ENCODE data around the gene TOB2.

TOB2 gene

DNA sequence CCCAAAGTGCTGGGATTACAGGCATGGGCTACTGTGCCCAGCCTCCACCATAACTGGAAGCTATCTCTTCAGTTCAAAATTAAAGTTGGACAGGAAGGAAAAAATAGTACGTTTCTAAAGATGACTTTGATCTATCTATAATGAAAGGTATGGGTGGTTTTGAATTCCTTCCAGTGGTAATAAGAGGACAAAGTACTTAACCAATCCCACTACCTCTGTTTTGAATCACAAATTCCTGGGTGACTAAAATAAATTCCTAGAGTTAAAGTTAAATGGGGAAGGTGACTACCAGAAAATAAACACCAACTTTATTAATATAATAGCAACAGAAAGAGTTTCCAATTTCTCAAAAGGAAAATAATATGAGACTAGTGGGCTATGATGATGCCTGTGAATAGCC lies 12.8 kb upstream of the TOB2 start:
- no peaks in the 10 kb centered on the region for H3K9me3 ChIP-seq (ENCODE audit: control insufficient read depth, insufficient read depth, low read depth, low read length)
- H3K4me1 ChIP-seq (ENCODE audit: control insufficient read depth, insufficient read depth, low read length): no peaks in the 10 kb centered on the region
- H3K4me3 ChIP-seq (ENCODE audit: low read depth, low read length): no peak overlapping the region
- POLR2A ChIA-PET: interaction anchor here (0.8 to 7.0 kb wide), 5 partner anchors 9 to 110 kb away, joined by 3 to 38 read pairs (median 11); partner anchors contain the start of genes ACO2, PHF5A and TOB2
- CTCF ChIA-PET: no interaction called here
- H3K27ac ChIP-seq (ENCODE audit: extremely low read depth, low read depth, low read length): no peak overlapping the region
- H3K36me3 ChIP-seq (ENCODE audit: control insufficient read depth in 2 of 2, insufficient read depth in 1 of 2, low read length in 2 of 2): peaks cover 72 to 74% of the 10 kb centered on the region in 2 experiments
- TF ChIP-seq, protein P1, sequence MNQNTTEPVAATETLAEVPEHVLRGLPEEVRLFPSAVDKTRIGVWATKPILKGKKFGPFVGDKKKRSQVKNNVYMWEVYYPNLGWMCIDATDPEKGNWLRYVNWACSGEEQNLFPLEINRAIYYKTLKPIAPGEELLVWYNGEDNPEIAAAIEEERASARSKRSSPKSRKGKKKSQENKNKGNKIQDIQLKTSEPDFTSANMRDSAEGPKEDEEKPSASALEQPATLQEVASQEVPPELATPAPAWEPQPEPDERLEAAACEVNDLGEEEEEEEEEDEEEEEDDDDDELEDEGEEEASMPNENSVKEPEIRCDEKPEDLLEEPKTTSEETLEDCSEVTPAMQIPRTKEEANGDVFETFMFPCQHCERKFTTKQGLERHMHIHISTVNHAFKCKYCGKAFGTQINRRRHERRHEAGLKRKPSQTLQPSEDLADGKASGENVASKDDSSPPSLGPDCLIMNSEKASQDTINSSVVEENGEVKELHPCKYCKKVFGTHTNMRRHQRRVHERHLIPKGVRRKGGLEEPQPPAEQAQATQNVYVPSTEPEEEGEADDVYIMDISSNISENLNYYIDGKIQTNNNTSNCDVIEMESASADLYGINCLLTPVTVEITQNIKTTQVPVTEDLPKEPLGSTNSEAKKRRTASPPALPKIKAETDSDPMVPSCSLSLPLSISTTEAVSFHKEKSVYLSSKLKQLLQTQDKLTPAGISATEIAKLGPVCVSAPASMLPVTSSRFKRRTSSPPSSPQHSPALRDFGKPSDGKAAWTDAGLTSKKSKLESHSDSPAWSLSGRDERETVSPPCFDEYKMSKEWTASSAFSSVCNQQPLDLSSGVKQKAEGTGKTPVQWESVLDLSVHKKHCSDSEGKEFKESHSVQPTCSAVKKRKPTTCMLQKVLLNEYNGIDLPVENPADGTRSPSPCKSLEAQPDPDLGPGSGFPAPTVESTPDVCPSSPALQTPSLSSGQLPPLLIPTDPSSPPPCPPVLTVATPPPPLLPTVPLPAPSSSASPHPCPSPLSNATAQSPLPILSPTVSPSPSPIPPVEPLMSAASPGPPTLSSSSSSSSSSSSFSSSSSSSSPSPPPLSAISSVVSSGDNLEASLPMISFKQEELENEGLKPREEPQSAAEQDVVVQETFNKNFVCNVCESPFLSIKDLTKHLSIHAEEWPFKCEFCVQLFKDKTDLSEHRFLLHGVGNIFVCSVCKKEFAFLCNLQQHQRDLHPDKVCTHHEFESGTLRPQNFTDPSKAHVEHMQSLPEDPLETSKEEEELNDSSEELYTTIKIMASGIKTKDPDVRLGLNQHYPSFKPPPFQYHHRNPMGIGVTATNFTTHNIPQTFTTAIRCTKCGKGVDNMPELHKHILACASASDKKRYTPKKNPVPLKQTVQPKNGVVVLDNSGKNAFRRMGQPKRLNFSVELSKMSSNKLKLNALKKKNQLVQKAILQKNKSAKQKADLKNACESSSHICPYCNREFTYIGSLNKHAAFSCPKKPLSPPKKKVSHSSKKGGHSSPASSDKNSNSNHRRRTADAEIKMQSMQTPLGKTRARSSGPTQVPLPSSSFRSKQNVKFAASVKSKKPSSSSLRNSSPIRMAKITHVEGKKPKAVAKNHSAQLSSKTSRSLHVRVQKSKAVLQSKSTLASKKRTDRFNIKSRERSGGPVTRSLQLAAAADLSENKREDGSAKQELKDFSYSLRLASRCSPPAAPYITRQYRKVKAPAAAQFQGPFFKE (tag by site-specific recombination; IDR thresholded peaks at IDR 0.05; ENCODE audit: borderline replicate concordance): no peak
- TF ChIP-seq ZNF561 (tag by site-specific recombination; IDR thresholded peaks at IDR 0.05; ENCODE audit: borderline replicate concordance): no peak
- no peak for TF ChIP-seq PRDM1 (tag by site-specific recombination; IDR thresholded peaks at IDR 0.05)
- TF ChIP-seq ZNF670 (tag by site-specific recombination; IDR thresholded peaks at IDR 0.05; ENCODE audit: low read depth): no peak
- no peak for TF ChIP-seq ZNF280D (tag by site-specific recombination; IDR thresholded peaks at IDR 0.05)
- no peak for TF ChIP-seq ZNF175 (tag by site-specific recombination; IDR thresholded peaks at IDR 0.05)

DNA sequence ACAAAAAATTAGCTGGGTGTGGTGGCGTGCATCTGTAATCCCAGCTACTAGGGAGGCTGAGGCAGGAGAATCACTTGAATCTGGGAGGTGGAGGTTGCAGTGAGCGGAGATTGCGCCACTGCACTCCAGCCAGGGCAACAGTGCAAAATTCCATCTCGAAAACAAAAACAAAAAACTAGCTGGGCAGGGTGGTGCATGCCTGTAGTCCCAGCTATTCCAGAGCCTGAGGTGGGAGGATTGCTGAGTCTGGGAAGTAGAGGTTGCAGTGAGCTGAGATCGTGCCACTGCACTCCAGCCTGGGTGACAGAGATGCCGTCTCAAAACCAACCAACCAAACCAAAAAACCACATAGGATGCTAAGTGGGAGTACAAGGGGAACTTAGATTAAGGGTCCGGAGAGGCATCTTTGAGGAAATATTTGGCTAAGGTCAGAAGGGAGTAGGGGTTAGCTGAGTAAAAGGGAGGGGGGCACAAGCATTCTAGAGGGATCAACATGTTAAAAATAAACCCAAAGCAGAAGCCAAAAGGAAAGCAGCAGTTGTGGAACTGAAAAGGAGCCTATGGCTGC lies 11.6 kb upstream of the TOB2 start:
- ChIA-PET CTCF (interaction anchor here (1.2 kb wide), 1 partner anchor 59 kb away, joined by 4 read pairs; no protein-coding TSS in a partner anchor), POLR2A (interaction anchor here (1.7 to 7.0 kb wide), 2 partner anchors 9 to 10 kb away, joined by 14 to 38 read pairs; partner anchors contain the start of genes ACO2 and PHF5A)
- TF ChIP-seq ZNF600 (tag by site-specific recombination; IDR thresholded peaks at IDR 0.05) (0 out of 2 replicates have a peak, but pooled peaks have one; percentile 25), ZNF202 (tag by site-specific recombination; IDR thresholded peaks at IDR 0.05; ENCODE audit: borderline replicate concordance) (no peak)
- H3K27ac ChIP-seq (ENCODE audit: extremely low read depth, low read depth, low read length): no peak overlapping the region
- peaks cover 60 to 63% of the 10 kb centered on the region in 2 experiments for H3K36me3 ChIP-seq (ENCODE audit: control insufficient read depth in 2 of 2, insufficient read depth in 1 of 2, low read length in 2 of 2)
- no peaks in the 10 kb centered on the region for H3K9me3 ChIP-seq (ENCODE audit: control insufficient read depth, insufficient read depth, low read depth, low read length)
- no peaks in the 10 kb centered on the region for H3K4me1 ChIP-seq (ENCODE audit: control insufficient read depth, insufficient read depth, low read length)
- no peak overlapping the region for H3K4me3 ChIP-seq (ENCODE audit: low read depth, low read length)

DNA sequence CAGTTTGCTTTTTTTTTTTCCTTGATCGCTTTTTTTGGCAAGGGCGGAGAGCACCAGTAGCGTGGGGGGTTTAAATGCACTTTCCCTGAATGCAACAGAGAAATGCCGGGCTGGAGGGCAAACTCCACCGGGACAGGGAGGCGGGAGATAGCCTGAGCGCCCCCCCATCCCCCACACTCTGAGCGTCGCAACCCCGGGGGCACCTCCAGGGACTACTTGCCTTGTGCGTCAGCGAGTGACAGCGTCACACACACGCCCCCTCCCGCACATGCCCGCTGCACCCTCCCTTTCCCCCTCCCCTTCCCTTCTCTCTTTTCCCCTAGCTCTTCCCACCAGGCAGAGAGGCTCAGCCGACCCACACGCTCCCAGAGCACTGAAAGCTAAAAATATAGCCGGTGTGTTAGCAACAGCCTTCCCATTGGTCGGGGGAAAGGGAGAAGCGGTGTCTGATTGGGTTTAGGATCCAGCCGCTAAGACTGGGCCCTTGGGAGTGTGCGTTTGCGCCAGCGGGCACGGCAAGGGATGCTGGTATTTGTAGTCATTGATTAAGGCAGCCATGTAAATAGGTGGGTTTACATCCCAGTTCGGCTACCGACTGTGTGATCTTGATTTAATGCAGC lies 1.7 kb upstream of the TOB2 start:
- peak overlapping the region; percentile 90 for H3K4me3 ChIP-seq (ENCODE audit: low read depth, low read length)
- H3K36me3 ChIP-seq (ENCODE audit: control insufficient read depth in 2 of 2, insufficient read depth in 1 of 2, low read length in 2 of 2): peaks cover 4 to 19% of the 10 kb centered on the region in 2 experiments; a peak in 2 of 3 replicates
- ChIA-PET CTCF (interaction anchor here (0.5 to 1.5 kb wide), 7 partner anchors 18 to 166 kb away, joined by 3 to 9 read pairs (median 4); no protein-coding TSS in a partner anchor), POLR2A (interaction anchor here (0.6 to 8.3 kb wide), 35 partner anchors 9 to 1167 kb away, joined by 3 to 214 read pairs (median 5); partner anchors contain the start of genes ACO2, CENPM, PHF5A and PMM1)
- H3K27ac ChIP-seq (ENCODE audit: extremely low read depth, low read depth, low read length): peak overlapping the region; percentile 100
- H3K9me3 ChIP-seq (ENCODE audit: control insufficient read depth, insufficient read depth, low read depth, low read length): no peaks in the 10 kb centered on the region
- H3K4me1 ChIP-seq (ENCODE audit: control insufficient read depth, insufficient read depth, low read length): no peaks in the 10 kb centered on the region
- TF ChIP-seq, protein P2, sequence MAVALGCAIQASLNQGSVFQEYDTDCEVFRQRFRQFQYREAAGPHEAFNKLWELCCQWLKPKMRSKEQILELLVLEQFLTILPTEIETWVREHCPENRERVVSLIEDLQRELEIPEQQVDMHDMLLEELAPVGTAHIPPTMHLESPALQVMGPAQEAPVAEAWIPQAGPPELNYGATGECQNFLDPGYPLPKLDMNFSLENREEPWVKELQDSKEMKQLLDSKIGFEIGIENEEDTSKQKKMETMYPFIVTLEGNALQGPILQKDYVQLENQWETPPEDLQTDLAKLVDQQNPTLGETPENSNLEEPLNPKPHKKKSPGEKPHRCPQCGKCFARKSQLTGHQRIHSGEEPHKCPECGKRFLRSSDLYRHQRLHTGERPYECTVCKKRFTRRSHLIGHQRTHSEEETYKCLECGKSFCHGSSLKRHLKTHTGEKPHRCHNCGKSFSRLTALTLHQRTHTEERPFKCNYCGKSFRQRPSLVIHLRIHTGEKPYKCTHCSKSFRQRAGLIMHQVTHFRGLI (tag by site-specific recombination; IDR thresholded peaks at IDR 0.05): no peak
- TF ChIP-seq GLIS1 (tag by site-specific recombination; IDR thresholded peaks at IDR 0.05): peak; percentile 93
- peak; percentile 12; the same call in 1 of the 2 replicates for TF ChIP-seq ZNF660 (tag by site-specific recombination; IDR thresholded peaks at IDR 0.05)
- TF ChIP-seq ZNF843 (tag by site-specific recombination; IDR thresholded peaks at IDR 0.05): peak; percentile 50; the same call in 1 of the 2 replicates
- TF ChIP-seq MZF1 (tag by site-specific recombination; IDR thresholded peaks at IDR 0.05; ENCODE audit: borderline replicate concordance): no peak; the same call in 1 of the 2 replicates
- TF ChIP-seq, protein P3, sequence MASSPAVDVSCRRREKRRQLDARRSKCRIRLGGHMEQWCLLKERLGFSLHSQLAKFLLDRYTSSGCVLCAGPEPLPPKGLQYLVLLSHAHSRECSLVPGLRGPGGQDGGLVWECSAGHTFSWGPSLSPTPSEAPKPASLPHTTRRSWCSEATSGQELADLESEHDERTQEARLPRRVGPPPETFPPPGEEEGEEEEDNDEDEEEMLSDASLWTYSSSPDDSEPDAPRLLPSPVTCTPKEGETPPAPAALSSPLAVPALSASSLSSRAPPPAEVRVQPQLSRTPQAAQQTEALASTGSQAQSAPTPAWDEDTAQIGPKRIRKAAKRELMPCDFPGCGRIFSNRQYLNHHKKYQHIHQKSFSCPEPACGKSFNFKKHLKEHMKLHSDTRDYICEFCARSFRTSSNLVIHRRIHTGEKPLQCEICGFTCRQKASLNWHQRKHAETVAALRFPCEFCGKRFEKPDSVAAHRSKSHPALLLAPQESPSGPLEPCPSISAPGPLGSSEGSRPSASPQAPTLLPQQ (tag by site-specific recombination; IDR thresholded peaks at IDR 0.05): peak; percentile 80
- peak; percentile 97 for TF ChIP-seq KLF16 (tag by site-specific recombination; IDR thresholded peaks at IDR 0.05)
